DND-41 (cell line): ENCODE measurements around the gene USB1.

Experiments used
- ATAC-seq: fragments of 200-7000 bp; cut with Tn5 transposase; 3 replicates; pipeline ENCODE4 v1.9.1; 2021; ENCODE audit warnings: low read depth; ENCODE audit not compliant: insufficient read depth
- DNase-seq: peaks from one replicate; pipeline ENCODE4 v3.0.0-alpha.2; 2020
- H2AFZ ChIP-seq: 2 replicates; pipeline ENCODE4 v1.6.0; 2012; ENCODE audit warnings: low read depth, low read length
- H3K27ac ChIP-seq: 2 replicates; pipeline ENCODE4 v1.5.1; 2012; ENCODE audit warnings: low read length, inconsistent platforms
- H3K27me3 ChIP-seq: fragments of 200-600 bp; sonication (generic); 2 replicates; pipeline ENCODE4 v1.6.0; 2012; ENCODE audit warnings: low read length, mild to moderate bottlenecking, inconsistent platforms; ENCODE audit not compliant: insufficient read depth, poor library complexity
- H3K36me3 ChIP-seq: 2 replicates; pipeline ENCODE4 v1.5.1; 2012; ENCODE audit warnings: low read length, inconsistent platforms; ENCODE audit not compliant: insufficient read depth
- H3K4me1 ChIP-seq: 2 replicates; pipeline ENCODE4 v1.5.1; 2012; ENCODE audit warnings: mild to moderate bottlenecking, low read length; ENCODE audit not compliant: insufficient read depth
- H3K4me2 ChIP-seq: 2 replicates; pipeline ENCODE4 v1.6.0; 2012; ENCODE audit warnings: mild to moderate bottlenecking, moderate library complexity, low read length, inconsistent platforms; ENCODE audit not compliant: insufficient read depth
- H3K4me3 ChIP-seq, 2 experiments: fragments of 200-600 bp in 1 of 2; shearing (Covaris generic) in 1 of 2; 2 replicates each; pipeline ENCODE4 v1.5.1; 2012 to 2016; ENCODE audit warnings: inconsistent platforms in 2 of 2, low read length in 2 of 2, mild to moderate bottlenecking in 2 of 2, low read depth in 1 of 2, moderate library complexity in 1 of 2
- H3K79me2 ChIP-seq: 2 replicates; pipeline ENCODE4 v1.6.0; 2012; ENCODE audit warnings: low read length, inconsistent platforms; ENCODE audit not compliant: insufficient read depth
- H3K9ac ChIP-seq: 2 replicates; pipeline ENCODE4 v1.6.0; 2012; ENCODE audit warnings: low read depth, mild to moderate bottlenecking, inconsistent platforms, low read length, moderate library complexity
- H3K9me3 ChIP-seq: 2 replicates; pipeline ENCODE4 v1.5.1; 2012; ENCODE audit warnings: low read length, moderate library complexity, mild to moderate bottlenecking, inconsistent platforms; ENCODE audit not compliant: insufficient read depth, severe bottlenecking
- H4K20me1 ChIP-seq: 2 replicates; pipeline ENCODE4 v1.6.0; 2012; ENCODE audit warnings: low read length; ENCODE audit not compliant: insufficient read depth
- CTCF ChIP-seq: IDR thresholded peaks from 2 replicates; pipeline ENCODE4 v1.5.1; 2012; ENCODE audit warnings: borderline replicate concordance, low read length, moderate library complexity, mild to moderate bottlenecking; ENCODE audit not compliant: poor library complexity, severe bottlenecking; ENCODE audit errors: extremely low read depth
- EZH2 ChIP-seq: IDR thresholded peaks from 3 replicates; pipeline ENCODE4 v1.6.1; 2012; ENCODE audit warnings: borderline replicate concordance, low read depth, mild to moderate bottlenecking, moderate library complexity, low read length, inconsistent platforms; ENCODE audit not compliant: severe bottlenecking

Gene USB1

DNA sequence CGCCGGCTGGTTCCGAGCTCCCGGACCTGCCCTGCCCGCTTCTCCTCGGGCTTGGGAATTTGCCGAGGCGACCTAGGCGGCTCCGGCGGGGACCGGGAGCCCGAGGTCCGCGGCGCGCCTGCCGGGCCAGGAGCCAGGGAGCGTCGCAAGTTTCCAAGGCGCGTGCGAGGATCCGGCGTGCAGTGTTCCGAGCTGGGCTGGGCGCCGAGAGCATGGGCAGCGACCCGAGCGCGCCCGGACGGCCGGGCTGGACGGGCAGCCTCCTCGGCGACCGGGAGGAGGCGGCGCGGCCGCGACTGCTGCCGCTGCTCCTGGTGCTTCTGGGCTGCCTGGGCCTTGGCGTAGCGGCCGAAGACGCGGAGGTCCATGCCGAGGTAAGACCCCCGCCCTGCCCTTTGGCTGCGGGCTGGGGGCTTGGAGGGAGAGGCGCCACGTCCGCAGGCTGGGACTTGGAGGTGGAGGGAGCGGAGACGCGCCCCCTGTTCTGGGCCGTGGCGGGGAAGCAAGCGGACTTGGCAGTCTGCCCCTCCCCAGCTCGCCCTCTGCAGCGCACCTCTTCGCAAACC is 25.0 kb downstream of the USB1 start:
- H3K27me3 ChIP-seq, result no peaks in the 10 kb centered on the region
- peaks cover 19% of the 10 kb centered on the region for H3K4me1 ChIP-seq
- no peaks in the 10 kb centered on the region for H3K9me3 ChIP-seq
- peak overlapping the region; percentile 53 for H3K9ac ChIP-seq
- DNase-seq (no peak), ATAC-seq (no peak)
- no peak overlapping the region for H3K27ac ChIP-seq
- no peaks in the 10 kb centered on the region for H3K79me2 ChIP-seq
- TF ChIP-seq CTCF, result no peak
- TF ChIP-seq EZH2, result no peak
- no peaks in the 10 kb centered on the region for H3K36me3 ChIP-seq
- H3K4me3 ChIP-seq, result peak overlapping the region; percentile 20 to 62; a peak in 3 of 4 replicates
- H2AFZ ChIP-seq, result peak overlapping the region; percentile 66
- peaks cover 3% of the 10 kb centered on the region; the same call in 1 of the 2 replicates for H4K20me1 ChIP-seq
- peak overlapping the region; percentile 88 for H3K4me2 ChIP-seq

- peak overlapping the region; percentile 88; the same call in 1 of the 2 replicates for H3K4me2 ChIP-seq
- TF ChIP-seq EZH2, result no peak
- H2AFZ ChIP-seq, result no peak overlapping the region
- ATAC-seq (no peak), DNase-seq (no peak)
- H3K27ac ChIP-seq, result no peak overlapping the region
- no peaks in the 10 kb centered on the region for H3K79me2 ChIP-seq
- peak overlapping the region in 1 of 2 experiments; percentile 62; a peak in 1 of 4 replicates for H3K4me3 ChIP-seq
- no peaks in the 10 kb centered on the region for H3K9me3 ChIP-seq
- peaks cover 19% of the 10 kb centered on the region for H3K4me1 ChIP-seq
- H3K9ac ChIP-seq, result no peak overlapping the region
- H4K20me1 ChIP-seq, result peaks cover 3% of the 10 kb centered on the region; the same call in 1 of the 2 replicates
- no peaks in the 10 kb centered on the region for H3K36me3 ChIP-seq
- H3K27me3 ChIP-seq, result no peaks in the 10 kb centered on the region
Observed at GRCh38 chr16:58026705-58027160, 25.5 kb downstream of the USB1 start.

GRCh38 chr16:58027161-58027915 is 26.1 kb downstream of the USB1 start:
- Histone ChIP-seq H3K4me2 (0 out of 2 replicates have a peak overlapping the region, but pooled peaks have one; percentile 88), H2AFZ (no peak overlapping the region), H3K9me3 (no peaks in the 10 kb centered on the region), H3K36me3 (no peaks in the 10 kb centered on the region), H3K9ac (no peak overlapping the region), H3K27ac (no peak overlapping the region), H4K20me1 (peaks cover 3% of the 10 kb centered on the region; the same call in 1 of the 2 replicates), H3K4me1 (peaks cover 19% of the 10 kb centered on the region), H3K79me2 (no peaks in the 10 kb centered on the region), H3K4me3 (no peak overlapping the region), H3K27me3 (no peaks in the 10 kb centered on the region)
- DNase-seq, result no peak
- no peak for ATAC-seq
- no peak for TF ChIP-seq CTCF
- no peak for TF ChIP-seq EZH2

DNA sequence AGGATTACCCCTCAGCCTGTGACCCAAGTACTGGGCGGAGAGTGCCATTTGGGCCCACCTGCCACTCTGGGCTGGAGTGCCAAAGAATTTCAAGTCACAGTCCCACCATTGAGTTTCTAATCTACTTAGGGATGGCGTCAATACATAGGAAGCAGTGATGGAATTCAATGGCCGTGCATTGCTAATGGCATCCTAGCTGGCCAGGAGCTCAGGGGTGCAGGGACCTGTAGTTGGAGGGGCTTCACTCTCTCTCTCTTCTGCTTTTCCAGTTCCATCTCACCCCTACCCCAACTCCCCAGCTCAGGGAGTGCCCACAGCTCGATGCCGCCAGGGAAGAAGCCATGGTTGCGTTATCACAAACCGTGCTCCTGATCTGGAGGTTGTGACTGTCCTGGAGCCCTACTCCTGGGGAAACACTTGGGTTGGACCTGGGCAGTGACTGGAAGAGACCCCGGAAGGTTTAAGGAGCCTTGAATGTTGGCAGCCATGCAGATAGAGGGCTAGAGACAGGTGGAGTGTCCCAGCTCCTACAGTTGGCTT is 26.8 kb downstream of the USB1 start:
- Histone ChIP-seq H3K4me2 (no peak overlapping the region), H3K27me3 (no peaks in the 10 kb centered on the region), H3K4me1 (peaks cover 19% of the 10 kb centered on the region), H4K20me1 (peaks cover 3% of the 10 kb centered on the region; the same call in 1 of the 2 replicates), H3K27ac (no peak overlapping the region), H2AFZ (no peak overlapping the region), H3K9me3 (no peaks in the 10 kb centered on the region), H3K9ac (no peak overlapping the region), H3K4me3 (no peak overlapping the region), H3K36me3 (no peaks in the 10 kb centered on the region), H3K79me2 (no peaks in the 10 kb centered on the region)
- ATAC-seq (no peak), DNase-seq (no peak)
- TF ChIP-seq CTCF, result no peak
- no peak for TF ChIP-seq EZH2
